GM20000 (cell line): ENCODE data around the gene OR13J1.

Source experiments
- DNase-seq: peaks from one replicate; pipeline ENCODE4 v3.0.0; 2012; ENCODE audit warnings: low spot score
- TF ChIP-seq, protein P1 (sequence below): IDR thresholded peaks from 2 replicates; pipeline ENCODE4 v1.5.1; 2012; ENCODE audit warnings: mild to moderate bottlenecking, control low read depth; ENCODE audit errors: extremely low read depth, missing control alignments

OR13J1 gene

DNA sequence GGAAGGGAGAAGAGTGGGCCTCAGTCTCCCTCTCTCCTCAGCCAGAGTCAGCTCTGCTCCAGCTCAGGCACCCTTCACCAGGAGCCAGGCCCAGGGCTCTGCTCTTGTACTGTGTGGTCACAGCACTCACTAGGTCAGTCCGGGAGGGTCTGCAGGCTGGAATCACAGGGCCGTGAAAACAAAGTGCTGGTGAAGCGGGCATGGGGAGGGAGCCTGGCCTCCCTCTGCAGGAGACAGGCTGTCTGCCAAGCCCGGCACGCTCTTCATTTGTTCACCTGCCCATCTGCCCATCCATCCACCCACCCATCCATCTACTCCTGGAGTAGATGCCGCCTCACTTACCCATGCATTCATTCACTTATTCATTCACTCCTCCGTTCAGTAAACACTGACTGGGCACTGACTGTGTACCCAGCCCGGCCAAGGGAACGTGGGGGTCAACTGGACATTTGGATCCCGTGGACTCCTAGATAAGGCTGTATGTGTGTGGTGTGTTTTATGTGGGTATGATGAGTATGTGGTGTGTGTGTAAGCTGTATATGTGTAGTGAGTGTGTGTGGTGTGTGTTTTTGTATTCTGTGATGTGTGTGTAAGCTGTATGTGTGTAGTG is 42.7 kb upstream of the OR13J1 start:
- no peak for DNase-seq
- TF ChIP-seq, protein P1, sequence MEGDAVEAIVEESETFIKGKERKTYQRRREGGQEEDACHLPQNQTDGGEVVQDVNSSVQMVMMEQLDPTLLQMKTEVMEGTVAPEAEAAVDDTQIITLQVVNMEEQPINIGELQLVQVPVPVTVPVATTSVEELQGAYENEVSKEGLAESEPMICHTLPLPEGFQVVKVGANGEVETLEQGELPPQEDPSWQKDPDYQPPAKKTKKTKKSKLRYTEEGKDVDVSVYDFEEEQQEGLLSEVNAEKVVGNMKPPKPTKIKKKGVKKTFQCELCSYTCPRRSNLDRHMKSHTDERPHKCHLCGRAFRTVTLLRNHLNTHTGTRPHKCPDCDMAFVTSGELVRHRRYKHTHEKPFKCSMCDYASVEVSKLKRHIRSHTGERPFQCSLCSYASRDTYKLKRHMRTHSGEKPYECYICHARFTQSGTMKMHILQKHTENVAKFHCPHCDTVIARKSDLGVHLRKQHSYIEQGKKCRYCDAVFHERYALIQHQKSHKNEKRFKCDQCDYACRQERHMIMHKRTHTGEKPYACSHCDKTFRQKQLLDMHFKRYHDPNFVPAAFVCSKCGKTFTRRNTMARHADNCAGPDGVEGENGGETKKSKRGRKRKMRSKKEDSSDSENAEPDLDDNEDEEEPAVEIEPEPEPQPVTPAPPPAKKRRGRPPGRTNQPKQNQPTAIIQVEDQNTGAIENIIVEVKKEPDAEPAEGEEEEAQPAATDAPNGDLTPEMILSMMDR, result no peak

DNA sequence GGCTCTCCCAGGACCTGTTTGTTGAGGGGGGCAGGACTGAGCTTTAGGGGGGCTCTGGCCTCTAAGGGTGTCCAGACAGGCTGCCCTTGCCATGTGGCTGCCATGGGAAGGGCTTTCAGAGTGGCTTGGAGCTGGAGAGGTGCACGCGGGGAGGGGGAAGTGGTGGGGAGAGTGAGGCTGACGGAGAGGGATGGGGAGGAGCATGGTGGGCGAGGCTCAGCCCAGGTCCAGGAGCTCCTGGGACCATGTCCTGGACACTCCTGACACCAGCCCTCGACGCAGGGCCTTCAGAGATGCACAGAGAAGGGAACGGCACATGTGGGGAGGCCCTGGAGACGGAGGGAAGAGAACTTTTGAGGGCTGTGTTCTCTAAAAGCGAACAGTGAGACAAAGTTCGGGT is 41.5 kb upstream of the OR13J1 start:
- DNase-seq, result no peak
- TF ChIP-seq, protein P1, result no peak

DNA sequence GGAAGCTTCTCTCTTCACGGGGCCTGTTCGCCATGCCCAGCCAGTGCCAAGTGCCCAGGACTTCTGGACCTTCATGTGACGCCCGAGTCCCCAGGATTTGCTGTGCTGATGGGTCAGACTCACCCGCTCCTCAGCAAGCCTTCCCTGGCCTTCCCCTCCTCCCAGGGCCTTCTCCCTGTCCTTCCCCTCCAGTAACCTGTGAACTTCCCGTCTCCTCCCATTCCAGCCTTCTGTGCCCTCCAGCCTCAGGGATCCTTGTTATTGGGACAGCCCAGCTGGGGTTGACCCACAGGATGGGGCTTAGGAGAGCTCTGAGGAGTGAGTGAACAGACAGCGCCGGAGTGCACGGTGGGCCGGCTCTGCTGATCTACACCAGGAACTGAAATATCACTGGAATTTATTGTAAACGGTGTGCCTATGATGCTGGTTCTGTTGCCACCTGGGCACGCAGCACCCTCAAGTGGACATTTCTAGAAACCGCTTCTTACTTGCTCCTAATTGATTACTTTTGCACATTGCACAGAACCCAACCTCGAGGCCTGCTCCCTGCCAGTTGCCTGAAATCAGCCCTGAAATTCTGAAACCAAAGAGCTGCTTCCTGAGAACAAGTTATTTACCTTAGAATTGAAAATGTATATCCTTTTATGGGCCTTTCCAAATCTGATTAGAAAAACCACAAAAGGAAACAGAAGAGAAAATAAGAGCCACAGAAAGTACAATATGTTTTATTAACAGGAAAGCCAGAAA is 40.6 kb upstream of the OR13J1 start:
- TF ChIP-seq, protein P1, result peak; percentile 32
- peak; percentile 47 for DNase-seq

DNA sequence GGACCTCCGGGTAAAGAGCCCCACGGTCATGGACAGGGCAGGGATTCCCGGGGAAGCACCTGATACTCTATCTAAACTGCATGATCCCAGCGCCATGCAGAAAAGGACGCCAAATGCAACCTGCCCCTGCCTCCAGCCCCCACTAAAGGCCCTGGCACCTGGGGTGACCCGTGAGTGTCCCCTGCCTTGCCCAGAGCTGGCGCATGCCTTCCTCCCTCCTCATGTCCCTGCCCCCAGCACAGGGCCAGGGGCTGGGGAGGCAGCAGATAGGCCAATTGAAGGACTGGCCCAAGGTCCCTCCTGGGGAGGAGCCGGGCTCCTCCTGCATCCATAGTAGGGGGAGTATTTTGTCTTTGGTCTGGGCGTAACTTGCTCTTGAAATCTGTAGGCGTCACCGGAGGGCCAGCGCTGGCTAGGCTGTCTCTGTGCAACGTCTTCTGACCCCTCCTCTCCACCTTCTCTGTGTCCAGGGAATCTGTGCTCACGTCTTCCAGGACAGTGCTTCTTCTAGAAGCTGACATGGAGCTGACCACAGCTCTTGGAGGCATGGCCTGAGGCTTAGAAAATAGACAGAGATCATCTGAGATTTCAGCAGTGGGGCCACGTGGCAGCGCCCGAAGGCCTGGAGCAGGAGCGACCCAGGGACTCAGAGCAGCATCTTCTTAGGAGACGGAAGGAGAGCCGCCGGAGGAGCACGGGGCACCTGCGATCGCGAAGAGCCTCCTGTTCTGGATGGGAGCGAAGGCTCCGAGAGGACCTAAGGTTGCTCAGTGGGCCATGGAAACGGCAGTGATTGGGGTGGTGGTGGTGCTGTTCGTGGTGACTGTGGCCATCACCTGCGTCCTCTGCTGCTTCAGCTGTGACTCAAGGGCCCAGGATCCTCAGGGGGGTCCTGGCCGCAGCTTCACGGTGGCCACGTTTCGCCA is 39.7 kb upstream of the OR13J1 start:
- no peak for DNase-seq
- TF ChIP-seq, protein P1, result no peak

DNA sequence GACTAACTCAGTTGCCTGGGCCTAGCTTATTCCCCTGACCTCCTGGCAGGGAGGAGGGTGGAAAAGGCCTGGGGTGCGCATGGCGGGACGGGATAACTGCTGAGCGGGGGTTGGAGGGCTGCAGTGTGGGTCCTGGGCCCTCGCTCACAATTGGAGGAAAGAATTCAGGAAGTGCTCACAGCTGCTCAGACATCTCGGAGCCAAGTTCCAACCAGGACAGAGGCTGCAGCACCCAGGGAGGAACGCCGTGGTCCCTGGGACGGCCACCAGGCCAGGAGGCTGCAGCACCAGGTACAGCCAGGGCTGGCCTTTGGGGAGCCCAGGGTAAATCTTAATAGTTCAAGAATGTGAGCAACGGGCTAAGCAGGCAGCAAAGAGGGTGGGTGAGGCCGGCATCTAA is 39.1 kb upstream of the OR13J1 start, which contains the start of gene SPAAR:
Gene SPAAR, plus strand, starts transcription at position 217 of the 400 bp plus-strand sequence. CDS start 974 bp downstream, outside the sequence.
- TF ChIP-seq, protein P1, result no peak
- no peak for DNase-seq

DNA sequence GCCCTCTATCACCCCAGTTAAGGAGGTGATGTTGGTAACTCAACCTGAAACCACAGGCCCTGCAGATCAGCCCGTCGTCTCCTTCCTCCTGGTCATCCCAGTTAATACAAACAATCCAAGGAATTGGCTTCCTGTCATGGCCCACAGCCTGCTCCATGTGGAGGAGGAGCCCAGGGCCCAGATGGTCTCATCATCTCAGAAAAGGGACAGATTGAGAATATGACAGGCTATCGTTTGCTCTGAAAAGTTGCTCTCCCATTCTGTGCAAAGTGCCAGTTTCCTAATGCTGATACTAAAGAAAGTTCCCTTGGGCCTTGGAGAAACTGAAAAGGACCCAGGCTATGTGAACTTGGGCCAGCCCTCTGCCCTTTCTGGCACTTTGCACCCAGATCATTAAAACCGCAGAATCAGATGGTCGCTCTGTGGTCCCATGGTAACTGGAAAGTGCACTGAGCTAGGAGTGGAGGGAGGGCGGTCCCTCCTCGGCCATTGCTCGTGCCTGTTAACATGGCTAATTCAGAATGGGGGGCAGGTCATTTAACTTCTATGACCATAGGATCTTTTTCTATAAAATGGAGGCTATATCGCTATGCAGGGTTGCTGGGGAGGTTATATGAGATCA is 38.4 kb upstream of the OR13J1 start:
- peak; percentile 20 for DNase-seq
- TF ChIP-seq, protein P1, result no peak
